HG03457 (cell line): ENCODE results near the gene RNPEPL1.

ENCODE experiments used
- ATAC-seq: cut with Tn5 transposase; IDR thresholded peaks from one replicate; pipeline ENCODE4 v1.9.1; 2021; ENCODE audit warnings: moderate number of reproducible peaks; ENCODE audit not compliant: unreplicated experiment

RNPEPL1 gene

DNA sequence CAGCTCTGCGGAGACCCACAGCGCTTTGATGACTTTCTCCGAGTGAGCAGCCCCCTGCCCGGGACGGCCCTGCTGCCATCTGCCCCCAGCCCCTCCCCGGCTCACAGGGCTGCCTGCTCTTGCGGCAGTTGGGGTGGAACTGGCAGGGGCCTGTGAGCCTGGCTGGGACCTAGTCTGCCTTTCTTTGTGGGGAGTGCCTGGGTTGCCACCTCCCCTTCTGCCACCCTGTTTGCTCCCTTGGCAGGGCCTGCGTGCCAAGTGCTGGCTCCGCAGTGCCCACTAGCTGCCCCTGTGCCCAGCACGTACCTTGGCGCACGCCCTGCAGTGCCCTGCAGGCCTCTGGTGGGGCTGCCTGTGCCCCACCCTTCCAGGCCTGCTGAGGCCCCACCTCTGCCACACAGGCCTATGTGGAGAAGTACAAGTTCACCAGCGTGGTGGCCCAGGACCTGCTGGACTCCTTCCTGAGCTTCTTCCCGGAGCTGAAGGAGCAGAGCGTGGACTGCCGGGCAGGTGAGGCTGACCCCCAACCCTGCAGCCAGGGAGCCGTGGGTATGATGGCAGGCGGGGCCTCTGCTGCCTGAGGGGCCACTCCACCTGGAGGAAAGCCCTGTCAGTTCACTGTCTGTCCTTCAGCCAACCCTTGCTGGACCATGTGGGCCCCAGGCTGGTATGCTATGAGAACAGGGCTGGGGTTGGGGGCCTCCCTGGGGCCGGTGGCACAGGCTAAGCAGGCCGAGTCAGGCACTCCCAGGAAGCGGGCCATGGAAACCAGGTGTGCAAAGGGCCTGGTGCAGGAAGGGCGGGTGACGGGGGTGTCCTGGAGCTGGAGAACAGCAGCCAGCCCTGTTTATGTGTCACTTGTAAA, 7.0 kb downstream of the RNPEPL1 start:
- ATAC-seq, result no peak

DNA sequence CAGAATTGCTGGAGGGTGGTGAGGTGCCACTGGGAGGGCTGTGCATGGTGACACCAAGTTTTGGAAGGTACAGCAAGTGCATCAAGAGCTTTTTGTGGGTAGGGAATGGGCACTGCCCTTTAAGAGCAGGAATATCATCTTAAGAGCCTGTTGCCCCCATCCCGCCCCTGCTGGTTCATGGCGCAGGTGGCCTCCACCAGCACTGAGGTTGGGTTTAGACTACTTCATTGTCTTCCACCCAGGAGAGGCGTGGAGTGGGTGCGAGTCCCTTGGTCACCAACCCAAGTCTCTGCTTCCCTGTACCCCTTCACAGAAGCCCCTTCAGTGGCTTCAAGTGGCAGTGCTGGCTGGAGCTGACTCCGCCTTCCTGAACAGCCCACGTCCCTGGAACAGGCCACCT, 7.8 kb downstream of the RNPEPL1 start:
- no peak for ATAC-seq

DNA sequence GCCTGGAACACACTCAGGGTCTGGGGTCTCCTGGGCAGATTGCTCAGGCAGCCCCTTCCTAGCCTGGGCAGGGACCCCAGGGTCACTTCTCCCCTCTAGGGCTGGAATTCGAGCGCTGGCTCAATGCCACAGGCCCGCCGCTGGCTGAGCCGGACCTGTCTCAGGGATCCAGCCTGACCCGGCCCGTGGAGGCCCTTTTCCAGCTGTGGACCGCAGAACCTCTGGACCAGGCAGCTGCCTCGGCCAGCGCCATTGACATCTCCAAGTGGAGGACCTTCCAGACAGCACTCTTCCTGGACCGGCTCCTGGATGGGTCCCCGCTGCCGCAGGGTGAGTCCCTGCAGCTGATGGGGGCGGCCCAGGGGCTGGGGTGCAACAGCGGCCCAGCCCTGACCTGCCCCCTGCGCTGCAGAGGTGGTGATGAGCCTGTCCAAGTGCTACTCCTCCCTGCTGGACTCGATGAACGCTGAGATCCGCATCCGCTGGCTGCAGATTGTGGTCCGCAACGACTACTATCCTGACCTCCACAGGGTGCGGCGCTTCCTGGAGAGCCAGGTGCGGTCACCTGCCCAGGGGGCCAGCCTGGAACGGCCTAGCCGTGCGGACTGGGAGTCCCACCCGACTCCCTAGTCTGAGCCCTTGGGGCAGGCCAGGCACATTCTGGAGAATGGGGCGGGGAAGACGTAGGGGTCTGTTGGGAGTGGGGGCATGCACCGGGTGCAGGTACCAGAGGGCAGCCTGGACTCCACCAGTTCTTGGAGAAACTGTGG, 8.3 kb downstream of the RNPEPL1 start:
- no peak for ATAC-seq

DNA sequence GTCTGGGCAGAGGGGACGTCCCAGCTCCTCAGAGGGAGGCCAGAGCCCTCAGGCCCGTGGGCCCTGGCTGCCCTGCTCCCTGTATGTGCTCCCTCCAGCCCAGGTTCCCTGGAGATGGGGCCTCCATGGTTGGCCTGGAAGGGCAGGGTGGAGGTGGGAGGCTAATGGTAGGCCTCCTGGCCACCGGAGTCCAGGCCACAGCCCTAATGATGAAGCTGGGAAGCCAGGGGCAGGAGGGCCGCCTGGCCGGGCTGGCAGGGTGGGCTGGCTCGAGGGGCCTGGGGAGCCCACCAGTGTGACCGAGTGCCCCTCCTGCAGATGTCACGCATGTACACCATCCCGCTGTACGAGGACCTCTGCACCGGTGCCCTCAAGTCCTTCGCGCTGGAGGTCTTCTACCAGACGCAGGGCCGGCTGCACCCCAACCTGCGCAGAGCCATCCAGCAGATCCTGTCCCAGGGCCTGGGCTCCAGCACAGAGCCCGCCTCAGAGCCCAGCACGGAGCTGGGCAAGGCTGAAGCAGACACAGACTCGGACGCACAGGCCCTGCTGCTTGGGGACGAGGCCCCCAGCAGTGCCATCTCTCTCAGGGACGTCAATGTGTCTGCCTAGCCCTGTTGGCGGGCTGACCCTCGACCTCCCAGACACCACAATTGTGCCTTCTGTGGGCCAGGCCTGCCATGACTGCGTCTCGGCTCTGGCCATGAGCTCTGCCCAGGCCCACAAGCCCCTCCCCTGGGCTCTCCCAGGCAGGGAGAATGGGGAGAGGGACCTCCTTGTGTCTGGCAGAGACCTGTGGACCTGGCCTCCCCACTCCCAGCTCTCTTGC, 9.2 kb downstream of the RNPEPL1 start:
- no peak for ATAC-seq

DNA sequence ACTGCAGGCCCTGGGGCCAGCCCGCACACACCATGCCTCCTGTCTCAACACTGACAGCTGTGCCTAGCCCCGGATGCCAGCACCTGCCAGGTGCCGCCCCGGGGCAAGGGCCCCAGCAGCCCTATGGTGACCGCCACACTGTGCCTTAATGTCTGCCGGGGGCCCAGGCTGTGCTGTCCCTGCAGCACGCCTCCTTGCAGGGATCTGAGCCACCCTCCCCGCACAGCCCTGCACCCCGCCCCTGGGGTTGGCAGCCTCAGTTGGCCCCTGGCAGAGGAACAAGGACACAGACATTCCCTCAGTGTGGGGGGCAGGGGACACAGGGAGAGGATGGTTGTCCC, 9.8 kb downstream of the RNPEPL1 start:
- ATAC-seq, result no peak

DNA sequence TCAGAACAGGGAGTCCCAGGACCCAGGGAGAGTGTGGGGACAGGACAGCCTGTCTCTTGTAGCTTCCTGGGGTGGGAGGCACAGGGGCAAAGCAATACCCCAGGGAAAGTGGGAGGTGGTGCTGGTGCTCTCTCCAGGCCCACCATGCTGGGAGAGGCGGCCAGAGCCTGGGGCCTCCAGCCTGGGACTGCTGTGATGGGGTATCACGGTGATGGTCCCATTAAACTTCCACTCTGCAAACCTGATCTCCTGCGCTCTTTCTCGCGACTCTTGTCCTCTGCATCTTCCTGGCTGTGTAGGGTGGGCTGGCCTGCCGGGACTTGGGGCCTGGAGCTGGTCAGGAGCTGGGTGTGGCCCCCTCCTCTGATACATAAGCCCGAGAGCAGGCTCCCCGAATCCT, 10.2 kb downstream of the RNPEPL1 start:
- ATAC-seq, result no peak

DNA sequence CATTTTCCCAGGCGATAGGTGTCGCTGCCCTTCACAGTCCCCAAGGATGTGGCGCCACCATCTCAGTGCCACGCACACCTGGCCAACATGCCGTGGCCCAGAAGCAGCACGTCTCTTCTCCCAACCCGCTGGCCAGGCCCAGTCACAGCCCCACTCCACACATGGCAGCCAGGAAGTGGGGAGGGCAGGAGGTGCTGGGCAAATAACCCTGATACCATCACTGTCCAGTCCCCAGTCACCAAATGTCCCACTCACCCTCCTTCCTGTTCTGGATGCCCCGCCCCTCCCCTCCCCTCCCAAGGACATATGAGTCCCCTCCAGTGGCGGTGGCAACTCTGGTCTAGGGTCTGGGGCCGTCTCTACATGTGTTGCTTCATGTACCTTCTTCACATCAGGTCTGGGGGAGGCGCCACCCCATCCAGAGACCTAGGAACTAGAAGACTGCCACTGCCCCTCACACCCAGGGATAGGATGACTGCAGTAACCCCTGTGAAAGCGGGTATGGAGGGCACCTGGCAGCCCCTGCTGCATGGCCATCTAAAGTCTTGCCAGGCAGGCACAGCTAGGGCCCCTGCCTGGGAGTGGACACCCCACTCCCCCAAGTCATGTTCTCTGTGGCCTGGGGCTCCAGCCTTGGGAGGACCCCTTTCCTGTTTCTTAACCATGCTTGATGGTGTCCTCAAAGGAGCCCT, 10.9 kb downstream of the RNPEPL1 start:
- no peak for ATAC-seq

DNA sequence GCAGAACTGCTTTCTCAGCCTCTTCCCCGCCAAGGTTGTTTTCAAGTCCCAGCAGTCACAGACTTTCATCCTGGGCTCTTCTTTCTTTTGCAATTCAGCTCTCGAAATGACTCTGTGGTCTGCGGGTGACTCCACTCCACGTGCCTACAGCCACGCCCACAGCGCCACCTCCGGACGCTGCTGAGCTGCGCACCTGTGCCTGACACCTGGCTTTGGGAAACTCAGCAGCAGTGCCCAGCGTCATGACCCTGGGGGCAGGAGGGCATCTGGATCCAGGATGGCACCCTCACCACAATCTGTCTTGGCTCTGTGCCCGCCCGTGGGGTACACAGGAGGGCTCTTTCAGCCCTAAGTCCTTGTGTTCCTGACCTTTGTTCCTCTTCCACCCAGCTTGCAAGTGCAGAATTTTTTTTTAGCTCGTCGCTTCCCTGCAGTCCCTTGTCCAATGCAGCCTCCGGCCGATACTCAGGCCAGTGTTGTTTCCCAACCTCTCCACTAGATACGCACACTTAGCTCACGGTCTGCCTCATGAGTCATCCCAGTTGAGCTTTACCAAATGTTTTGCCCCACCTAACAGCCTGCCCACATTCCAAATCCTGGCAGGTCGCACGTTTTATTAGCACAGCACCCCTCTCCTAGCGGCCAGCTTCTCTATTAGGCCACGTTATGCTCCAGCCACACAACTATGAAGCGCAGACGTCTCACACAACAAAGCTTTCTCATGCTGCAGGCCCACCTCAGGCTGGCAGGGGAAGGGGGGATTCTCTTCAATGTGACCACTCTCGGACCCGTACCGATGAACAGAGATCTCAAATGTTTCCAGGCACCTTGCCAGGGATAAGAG, 11.7 kb downstream of the RNPEPL1 start:
- no peak for ATAC-seq

DNA sequence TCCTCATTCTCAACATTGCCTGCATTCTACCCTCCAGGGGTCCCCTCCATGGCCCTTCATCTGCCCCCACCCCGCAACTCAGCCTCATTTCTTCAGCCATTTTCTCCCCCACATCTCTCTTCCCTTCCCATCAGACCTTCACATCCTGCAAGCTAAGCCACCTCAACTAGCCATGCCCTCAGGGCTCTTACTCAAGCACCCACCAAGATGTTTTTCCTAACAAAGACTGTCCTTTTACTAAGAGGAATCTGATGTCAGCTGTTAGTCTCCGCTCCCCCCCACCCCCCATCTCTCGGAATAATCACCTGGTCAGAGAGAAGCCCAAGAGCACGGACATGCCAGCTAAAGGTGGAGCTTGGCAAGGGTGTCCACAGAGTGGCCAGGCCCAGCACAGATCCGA, 13.5 kb downstream of the RNPEPL1 start:
- no peak for ATAC-seq

DNA sequence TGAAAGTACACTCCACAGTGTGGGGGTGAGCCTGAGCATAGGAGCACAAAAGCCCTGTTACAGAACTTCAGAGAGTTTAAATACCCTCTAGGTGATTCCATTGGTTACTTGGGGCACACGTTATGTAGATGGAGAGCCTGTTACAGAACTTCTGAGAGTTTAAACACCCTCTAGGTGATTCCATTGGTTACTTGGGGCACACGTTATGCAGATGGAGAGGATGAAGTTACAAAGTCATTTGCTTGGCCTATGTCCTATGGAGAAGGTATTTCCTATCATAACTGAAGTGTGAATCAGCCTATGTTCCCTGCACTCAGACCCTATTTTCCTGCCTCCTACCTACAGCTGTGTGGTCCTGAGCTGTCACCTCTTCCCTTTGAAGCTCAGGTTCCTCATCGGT, 14.5 kb downstream of the RNPEPL1 start:
- ATAC-seq, result no peak

DNA sequence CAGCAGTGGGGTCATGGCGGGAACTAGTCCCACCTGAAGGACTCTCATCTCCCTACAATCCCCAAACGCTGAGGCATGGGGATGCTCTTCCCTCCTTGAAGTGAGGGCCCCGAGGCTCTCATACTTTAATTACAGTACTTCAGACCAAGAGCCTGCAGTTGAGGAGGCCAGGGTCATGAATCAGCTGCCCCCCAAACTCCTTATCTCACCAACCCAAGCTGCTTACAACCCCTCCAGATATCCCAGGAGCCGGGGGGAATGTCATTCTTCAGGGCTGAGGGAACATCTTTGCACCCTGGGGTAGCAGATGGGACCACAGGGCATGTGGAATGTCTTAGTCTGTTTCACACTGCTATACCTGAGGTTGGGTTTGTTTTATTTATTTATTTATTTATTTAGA, 15.5 kb downstream of the RNPEPL1 start:
- no peak for ATAC-seq

DNA sequence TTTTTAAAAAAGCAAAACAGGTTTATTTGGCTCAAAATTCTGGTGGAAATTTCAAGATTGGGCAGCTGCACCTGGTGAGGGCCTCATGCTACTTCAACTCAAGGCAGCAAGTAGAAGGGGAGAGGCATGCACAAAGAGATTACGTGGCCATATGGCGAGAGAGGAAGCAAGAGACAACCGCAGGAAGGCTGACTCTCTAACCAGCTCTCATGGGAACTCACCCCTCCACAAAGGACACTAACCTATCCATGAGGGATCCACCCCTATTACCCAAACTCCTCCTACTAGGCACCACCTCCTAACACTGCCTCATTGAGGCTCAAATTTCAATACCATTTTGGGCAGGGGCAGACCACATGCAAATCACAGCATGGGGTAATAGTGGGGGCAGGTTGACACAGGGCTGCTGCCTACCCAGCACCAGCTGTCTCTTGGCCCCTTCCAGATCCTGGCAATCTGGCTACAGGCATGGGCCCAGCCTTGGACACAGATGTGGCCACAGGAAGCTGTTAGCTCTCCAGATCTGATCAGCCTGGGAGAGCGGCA, 16.3 kb downstream of the RNPEPL1 start:
- peak; percentile 50 for ATAC-seq

DNA sequence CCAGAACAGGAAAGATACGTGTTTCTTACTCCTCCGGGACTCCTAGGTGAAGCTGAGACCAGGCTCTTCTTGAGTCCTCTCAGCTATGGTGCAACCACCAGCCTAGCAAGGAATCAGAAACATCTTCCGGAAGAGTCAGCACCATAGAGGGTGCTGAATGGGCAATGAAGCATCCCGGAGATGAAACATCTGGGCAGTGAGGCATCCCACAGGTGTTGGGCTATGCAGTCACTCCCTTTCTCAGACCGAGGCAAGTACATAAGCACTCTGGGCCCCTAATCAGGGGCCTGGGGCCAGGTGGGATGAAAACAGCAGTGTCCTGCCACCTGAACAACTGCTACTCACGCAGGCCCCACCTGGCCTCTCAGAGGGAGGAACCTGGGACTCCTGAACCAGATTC, 16.8 kb downstream of the RNPEPL1 start:
- peak; percentile 10 for ATAC-seq

DNA sequence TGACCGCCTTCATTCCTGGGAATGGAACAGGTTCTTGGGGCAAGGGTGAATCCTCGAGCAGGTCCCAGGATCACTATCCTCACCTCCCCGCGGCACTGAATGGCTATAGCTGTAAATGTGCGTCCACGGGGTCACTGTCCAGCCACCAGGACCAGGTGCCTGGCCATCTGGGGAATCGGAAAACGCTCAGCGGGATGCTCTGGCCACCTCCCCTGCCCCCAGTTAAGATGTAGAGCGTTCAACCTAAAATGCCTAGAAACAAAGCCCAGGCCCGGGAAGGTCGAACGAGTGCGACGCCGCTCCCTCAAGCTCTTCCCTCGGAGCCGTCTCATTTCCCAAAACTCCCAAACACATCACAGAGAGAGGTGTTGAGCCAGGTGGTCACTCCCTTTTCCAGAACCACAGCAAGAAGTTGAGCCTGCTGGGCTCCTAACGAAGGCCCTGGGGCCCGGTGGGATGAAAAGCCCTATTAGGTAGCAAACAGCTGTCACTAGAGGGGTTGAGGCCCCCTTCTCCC, 17.5 kb downstream of the RNPEPL1 start:
- ATAC-seq, result no peak

DNA sequence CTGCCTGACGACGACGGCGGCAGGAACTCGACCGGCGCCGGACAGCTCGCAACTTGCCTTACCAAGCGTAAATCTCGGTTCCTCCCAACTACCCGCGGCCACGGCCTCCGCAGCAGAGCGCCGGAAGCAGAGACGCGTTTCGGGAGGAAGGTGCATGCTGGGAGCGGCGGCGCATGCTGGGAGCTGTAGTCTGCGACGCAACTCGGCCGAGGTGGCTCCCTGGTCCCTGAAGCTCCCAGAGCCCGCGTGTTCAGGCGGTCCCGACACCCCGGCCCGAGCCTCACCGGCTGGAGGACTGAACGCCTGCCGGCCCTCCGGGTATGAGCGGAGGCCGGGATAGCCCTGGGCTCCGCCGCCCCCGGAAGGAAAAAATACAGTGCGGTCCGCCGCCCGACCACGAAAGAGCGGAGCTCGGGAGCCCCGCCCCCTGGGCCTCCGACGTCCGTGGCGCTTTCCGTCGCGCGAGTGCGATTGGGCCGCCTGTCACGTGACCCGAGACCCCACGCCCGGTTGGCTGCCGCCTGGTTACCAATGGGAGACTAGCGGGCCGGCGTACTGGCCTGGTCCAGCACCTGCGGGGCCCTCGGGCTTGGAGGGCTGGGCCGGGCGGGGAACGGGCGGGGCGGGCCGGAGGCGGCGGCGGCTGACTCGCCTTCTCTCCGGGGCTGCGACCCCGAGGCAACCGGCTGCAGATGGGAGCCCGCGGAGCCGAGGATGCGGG, 18.1 kb downstream of the RNPEPL1 start, which contains the start of gene CAPN10:
CAPN10 (plus strand) TSS at position 537 of the 721 bp plus-strand sequence; CDS start at position 715, 178 bp downstream.
- peak; percentile 47 for ATAC-seq

DNA sequence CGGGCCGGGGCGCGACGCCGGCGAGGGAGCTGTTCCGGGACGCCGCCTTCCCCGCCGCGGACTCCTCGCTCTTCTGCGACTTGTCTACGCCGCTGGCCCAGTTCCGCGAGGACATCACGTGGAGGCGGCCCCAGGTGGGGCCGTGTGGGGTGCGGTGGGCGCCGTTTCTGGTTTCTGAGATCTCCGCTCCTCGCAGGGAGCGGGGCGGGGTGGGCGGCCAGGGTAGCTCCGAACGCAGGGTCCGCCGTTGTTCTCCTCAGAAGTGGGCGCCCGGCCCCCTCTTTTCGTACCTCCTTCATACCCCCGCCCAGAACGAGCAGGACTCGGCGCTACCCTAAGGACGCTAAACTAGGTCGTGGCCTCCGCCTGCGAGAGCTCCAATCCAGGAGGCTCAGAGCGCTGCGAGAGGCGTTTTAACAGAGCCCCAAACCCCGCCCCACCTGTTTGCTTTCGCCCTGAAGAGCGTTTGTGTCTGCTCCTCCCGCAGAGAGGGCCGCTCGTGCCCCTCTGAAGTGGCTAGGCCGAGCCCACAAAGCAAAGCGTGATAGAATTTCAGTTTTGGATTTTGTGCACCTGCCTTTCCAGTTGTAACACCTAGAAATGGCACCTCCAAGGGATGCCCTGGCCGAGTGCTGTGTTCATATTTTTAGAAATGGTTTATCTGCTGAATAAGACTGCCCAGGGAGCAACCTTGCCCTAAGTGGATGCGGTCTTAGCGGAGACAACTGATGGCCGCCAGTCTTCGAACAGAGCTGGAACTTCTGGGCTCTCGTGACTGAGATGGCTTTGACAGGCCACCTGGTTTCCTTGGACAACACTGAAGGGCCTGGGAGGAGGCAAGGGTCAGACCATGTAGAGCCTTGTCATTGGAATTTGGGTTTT, 18.9 kb downstream of the RNPEPL1 start:
- no peak for ATAC-seq

DNA sequence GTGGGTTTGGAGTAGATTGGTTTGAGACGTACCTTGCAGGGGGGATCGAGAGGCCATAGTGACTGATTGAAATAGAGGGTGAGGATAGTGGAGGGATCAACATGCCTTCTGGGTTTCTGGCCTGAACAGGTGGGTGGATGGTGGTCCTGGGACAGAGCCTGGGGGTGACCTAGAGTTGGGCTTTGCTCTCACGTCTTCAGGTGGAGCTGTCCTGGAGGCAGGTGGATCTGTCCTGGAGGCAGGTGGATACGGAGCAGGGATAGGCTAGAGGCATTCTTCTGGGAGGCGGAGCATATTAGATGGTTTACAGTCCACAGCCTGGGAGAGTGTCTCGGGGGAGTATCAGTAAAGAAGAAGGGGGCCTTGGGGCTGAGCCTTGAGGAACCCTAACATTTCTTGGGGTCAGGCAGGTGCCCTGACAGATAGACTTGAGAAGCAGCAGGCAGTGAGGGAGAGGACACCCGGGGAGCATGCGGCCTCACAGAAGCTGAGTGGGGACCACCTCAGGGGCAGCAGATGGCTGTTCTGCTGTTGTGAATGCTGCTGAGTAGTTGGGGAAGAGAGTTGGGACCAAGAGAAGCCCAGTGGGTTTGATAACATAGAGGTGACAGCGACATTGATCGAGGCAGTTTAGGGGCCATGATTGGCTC, 19.8 kb downstream of the RNPEPL1 start:
- no peak for ATAC-seq
